IMR-90 (cell line): ENCODE measurements around the gene HDHD3. TPM values are rescaled to one million over a fixed set of nuclear protein-coding genes. Genes with fewer than 3 reads are reported as not detected.

Experiments used
- ATAC-seq: fragments of 200-7000 bp; cut with Tn5 transposase; 2 replicates; pipeline ENCODE4 v1.9.1; 2020; ENCODE audit warnings: low read depth, mild to moderate bottlenecking, moderate library complexity
- BruUV-seq: library from RNA; stranded (reverse); fragments of 400-500 nt; replicated peaks from 2 replicates; lab custom pipeline; 2021; lab: Mats Ljungman, UMichigan
- CTCF ChIA-PET: fragments of 300-600 bp; formaldehyde crosslinking; extraction: SDS; loops from one replicate; lab custom pipeline; 2021; ENCODE audit warnings: antibody characterized with exemption; lab: Yijun Ruan, JAX
- POLR2A ChIA-PET: fragments of 300-600 bp; sonication (Branson Sonifier 250); formaldehyde crosslinking; loops from one replicate; lab custom pipeline; 2022; ENCODE audit warnings: antibody characterized with exemption; ENCODE audit not compliant: unreplicated experiment; lab: Charles Lee
- DNase-seq: peaks from one replicate; pipeline ENCODE4 v3.0.0; 2013
- H2AFZ ChIP-seq: replicated peaks from 2 replicates; pipeline ENCODE3; 2013; ENCODE audit warnings: low read length, mild to moderate bottlenecking; ENCODE audit not compliant: poor library complexity
- H2AK5ac ChIP-seq: 2 replicates; pipeline ENCODE4 v1.6.1; 2013; ENCODE audit warnings: low read depth, low read length, inconsistent platforms
- H2AK9ac ChIP-seq: replicated peaks from 2 replicates; pipeline ENCODE3; 2013; ENCODE audit warnings: mild to moderate bottlenecking, low read depth, low read length, moderate library complexity; ENCODE audit not compliant: poor library complexity
- H2BK120ac ChIP-seq: 2 replicates; pipeline ENCODE4 v1.6.1; 2013; ENCODE audit warnings: low read depth, low read length, inconsistent platforms
- H2BK15ac ChIP-seq: 3 replicates; pipeline ENCODE4 v1.6.1; 2013; ENCODE audit warnings: low read depth, low read length, inconsistent platforms
- H2BK20ac ChIP-seq: 2 replicates; pipeline ENCODE4 v1.6.1; 2013; ENCODE audit warnings: low read depth, mild to moderate bottlenecking, inconsistent platforms, low read length, moderate library complexity
- H2BK5ac ChIP-seq: 2 replicates; pipeline ENCODE4 v1.6.1; 2013; ENCODE audit warnings: mild to moderate bottlenecking, low read depth, low read length, inconsistent platforms; ENCODE audit not compliant: poor library complexity, severe bottlenecking
- H3K14ac ChIP-seq: replicated peaks from 2 replicates; pipeline ENCODE4 v1.6.1; 2013; ENCODE audit warnings: low read depth, low read length, inconsistent platforms
- H3K18ac ChIP-seq: 2 replicates; pipeline ENCODE4 v1.6.1; 2013; ENCODE audit warnings: low read depth, low read length, control low read depth
- H3K23ac ChIP-seq: 2 replicates; pipeline ENCODE4 v1.6.1; 2013; ENCODE audit warnings: low read depth, low read length, inconsistent platforms
- H3K27ac ChIP-seq: 2 replicates; pipeline ENCODE4 v1.5.1; 2013; ENCODE audit warnings: mild to moderate bottlenecking, control low read depth, low read length; ENCODE audit not compliant: insufficient read depth
- H3K27me3 ChIP-seq: 2 replicates; pipeline ENCODE4 v1.6.1; 2013; ENCODE audit warnings: low read length; ENCODE audit not compliant: control insufficient read depth, insufficient read depth
- H3K36me3 ChIP-seq: 2 replicates; pipeline ENCODE4 v1.6.1; 2013; ENCODE audit warnings: low read length, mixed read lengths; ENCODE audit not compliant: control insufficient read depth, insufficient read depth
- H3K4ac ChIP-seq: 2 replicates; pipeline ENCODE4 v1.6.1; 2013; ENCODE audit warnings: low read depth, low read length, inconsistent platforms
- H3K4me1 ChIP-seq: 2 replicates; pipeline ENCODE4 v1.6.1; 2013; ENCODE audit warnings: low read length, mixed read lengths; ENCODE audit not compliant: control insufficient read depth, insufficient read depth
- H3K4me2 ChIP-seq: 2 replicates; pipeline ENCODE4 v1.6.1; 2013; ENCODE audit warnings: low read depth, mild to moderate bottlenecking, control low read depth, low read length, moderate library complexity
- H3K4me3 ChIP-seq: 2 replicates; pipeline ENCODE4 v1.5.1; 2013; ENCODE audit warnings: low read depth, mild to moderate bottlenecking, control low read depth, low read length, moderate library complexity; ENCODE audit not compliant: insufficient read depth
- H3K56ac ChIP-seq: 2 replicates; pipeline ENCODE4 v1.6.1; 2013; ENCODE audit warnings: low read length, inconsistent platforms; ENCODE audit not compliant: insufficient read depth; ENCODE audit errors: extremely low read depth
- H3K79me1 ChIP-seq, 2 experiments: 2 replicates each; pipeline ENCODE4 v1.6.1; 2013; ENCODE audit warnings: low read length in 2 of 2, inconsistent platforms in 1 of 2, low read depth in 1 of 2
- H3K9ac ChIP-seq: 2 replicates; pipeline ENCODE4 v1.6.1; 2013; ENCODE audit warnings: low read depth, low read length, control low read depth
- H3K9me1 ChIP-seq: 2 replicates; pipeline ENCODE4 v1.6.1; 2013; ENCODE audit warnings: low read length, inconsistent platforms; ENCODE audit not compliant: insufficient read depth
- H3K9me3 ChIP-seq: 2 replicates; pipeline ENCODE4 v1.6.1; 2013; ENCODE audit warnings: low read length; ENCODE audit not compliant: control insufficient read depth, insufficient read depth
- H4K20me1 ChIP-seq: 2 replicates; pipeline ENCODE4 v1.6.1; 2013; ENCODE audit warnings: low read length, inconsistent platforms; ENCODE audit not compliant: insufficient read depth
- H4K5ac ChIP-seq: 2 replicates; pipeline ENCODE4 v1.6.1; 2013; ENCODE audit warnings: mild to moderate bottlenecking, low read depth, low read length, control low read depth
- H4K8ac ChIP-seq, 2 experiments: 2 replicates each; pipeline ENCODE4 v1.6.1; 2013; ENCODE audit warnings: low read depth in 2 of 2, low read length in 2 of 2, control low read depth in 1 of 2, inconsistent platforms in 1 of 2
- H4K91ac ChIP-seq: 2 replicates; pipeline ENCODE4 v1.6.1; 2013; ENCODE audit warnings: low read depth, low read length, inconsistent platforms; ENCODE audit not compliant: insufficient read depth
- BHLHE40 ChIP-seq: fragments of 150-350 bp; IDR thresholded peaks from 2 replicates; pipeline ENCODE4 v1.6.1; 2016; ENCODE audit warnings: mild to moderate bottlenecking, low read depth, low read length
- CEBPB ChIP-seq: IDR thresholded peaks from 2 replicates; pipeline ENCODE4 v1.6.1; 2012; ENCODE audit warnings: low read depth, low read length, improper control_type of control experiment
- MAFK ChIP-seq: IDR thresholded peaks from 2 replicates; pipeline ENCODE4 v1.6.1; 2012; ENCODE audit warnings: low read depth, low read length, improper control_type of control experiment
- MXI1 ChIP-seq: IDR thresholded peaks from 2 replicates; pipeline ENCODE4 v1.6.1; 2012; ENCODE audit warnings: low read depth, mild to moderate bottlenecking, low read length, moderate library complexity, borderline replicate concordance
- RAD21 ChIP-seq: IDR thresholded peaks from 2 replicates; pipeline ENCODE4 v1.6.1; 2012; ENCODE audit warnings: low read length, improper control_type of control experiment
- RFX5 ChIP-seq: IDR thresholded peaks from 2 replicates; pipeline ENCODE4 v1.8.0; 2012; ENCODE audit warnings: low read depth, mild to moderate bottlenecking, low read length, moderate library complexity
- SMC3 ChIP-seq: fragments of 150-350 bp; IDR thresholded peaks from 2 replicates; pipeline ENCODE4 v1.6.1; 2016; ENCODE audit warnings: low read depth, mild to moderate bottlenecking, antibody characterized with exemption, low read length, moderate library complexity
- WGBS, 2 experiments: methylation state at CpG; one replicate each; pipeline versions ENCODE4 v1.1.5 to v1.1.7; 2013; ENCODE audit warnings: missing lambda C conversion rate in 2 of 2; ENCODE audit not compliant: insufficient read length in 1 of 2; ENCODE audit errors: extremely low coverage in 2 of 2; 5-methylcytosine and 5-hydroxymethylcytosine counted together
- dilution Hi-C: fragments of 300-500 bp; cut with HindIII; formaldehyde crosslinking; loops from one replicate; pipeline ENCODE4 v1.14.3; 2018; ENCODE audit warnings: low sequenced_read_pairs; ENCODE audit not compliant: unreplicated experiment
- in situ Hi-C: fragments of 300-500 bp; cut with MboI; formaldehyde crosslinking; loops from 3 replicates; pipeline ENCODE4 v1.14.3; 2019; ENCODE audit warnings: low sequenced_read_pairs, inconsistent platforms, mixed read lengths
- intact Hi-C: fragments of 100-400 bp; cut with micrococcal nuclease; formaldehyde crosslinking; loops from 2 replicates; pipeline ENCODE4 v1.10.0; 2022
- polyA plus RNA-seq, 3 experiments: library from polyadenylated mRNA; depleted of rRNA; stranded (reverse); fragments of >200 nt; gene quantifications; 2 replicates each; pipeline ENCODE4 v1.2.3, GENCODE V29; 2012; ENCODE audit warnings: low replicate concordance in 1 of 3
- total RNA-seq: library from RNA; depleted of rRNA; stranded (reverse); fragments of >200 nt; gene quantifications from 2 replicates; pipeline ENCODE4 v1.2.3, GENCODE V29; 2012
- TF ChIP-seq, protein P1 (sequence below): fragments of 150-350 bp; IDR thresholded peaks from 2 replicates; pipeline ENCODE4 v1.6.1; 2016; ENCODE audit warnings: low read depth, mild to moderate bottlenecking, low read length, moderate library complexity, borderline replicate concordance
- TF ChIP-seq, protein P2 (sequence below): fragments of 150-350 bp; IDR thresholded peaks from 2 replicates; pipeline ENCODE4 v1.6.1; 2017; ENCODE audit warnings: mild to moderate bottlenecking, antibody characterized with exemption, low read length, low read depth
- TF ChIP-seq, protein P3 (sequence below): conservative IDR thresholded peaks from 2 replicates; pipeline ENCODE4 v1.5.1; 2012; ENCODE audit warnings: mild to moderate bottlenecking, low read depth, low read length, improper control_type of control experiment

The HDHD3 gene
- total and polyA plus RNA-seq, 2 of the 4 experiments (the other 2 are of a cell fraction), result 7.0 to 8.6 TPM

DNA sequence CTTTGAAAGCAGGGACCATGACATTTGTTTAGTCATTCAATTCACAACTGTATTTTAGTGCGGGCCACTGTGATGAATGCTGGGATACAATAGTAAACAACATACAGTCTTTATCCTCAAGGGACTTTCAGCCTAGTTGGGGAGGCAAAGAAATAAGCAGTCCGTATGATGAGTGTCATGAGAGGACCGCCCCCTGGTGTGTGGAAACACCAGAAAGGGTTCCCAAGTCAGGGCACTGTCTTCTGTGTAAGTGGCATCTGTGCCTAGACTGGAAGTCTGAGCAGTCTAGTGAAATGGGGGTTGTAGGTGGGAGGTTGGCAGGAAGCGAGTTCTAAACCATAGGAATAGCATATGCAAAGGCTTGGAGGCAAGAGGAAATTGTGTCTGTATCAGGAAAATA lies 40.6 kb upstream of the HDHD3 start:
- in situ Hi-C loops (no loop called here), dilution Hi-C loops (no loop called here), intact Hi-C loops (no loop called here)
- no peak overlapping the region for H3K9ac ChIP-seq
- H3K56ac ChIP-seq, result no peak overlapping the region
- H4K8ac ChIP-seq, result no peak overlapping the region
- no peaks in the 10 kb centered on the region for H3K79me1 ChIP-seq
- ChIA-PET POLR2A (no interaction called here), CTCF (no interaction called here)
- no peak overlapping the region for H3K18ac ChIP-seq
- no peak overlapping the region for H3K27ac ChIP-seq
- TF ChIP-seq BHLHE40, result no peak
- no peak for TF ChIP-seq MXI1
- TF ChIP-seq MAFK, result no peak
- TF ChIP-seq, protein P1, sequence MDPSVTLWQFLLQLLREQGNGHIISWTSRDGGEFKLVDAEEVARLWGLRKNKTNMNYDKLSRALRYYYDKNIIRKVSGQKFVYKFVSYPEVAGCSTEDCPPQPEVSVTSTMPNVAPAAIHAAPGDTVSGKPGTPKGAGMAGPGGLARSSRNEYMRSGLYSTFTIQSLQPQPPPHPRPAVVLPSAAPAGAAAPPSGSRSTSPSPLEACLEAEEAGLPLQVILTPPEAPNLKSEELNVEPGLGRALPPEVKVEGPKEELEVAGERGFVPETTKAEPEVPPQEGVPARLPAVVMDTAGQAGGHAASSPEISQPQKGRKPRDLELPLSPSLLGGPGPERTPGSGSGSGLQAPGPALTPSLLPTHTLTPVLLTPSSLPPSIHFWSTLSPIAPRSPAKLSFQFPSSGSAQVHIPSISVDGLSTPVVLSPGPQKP, result no peak
- TF ChIP-seq RFX5, result no peak
- TF ChIP-seq, protein P2, sequence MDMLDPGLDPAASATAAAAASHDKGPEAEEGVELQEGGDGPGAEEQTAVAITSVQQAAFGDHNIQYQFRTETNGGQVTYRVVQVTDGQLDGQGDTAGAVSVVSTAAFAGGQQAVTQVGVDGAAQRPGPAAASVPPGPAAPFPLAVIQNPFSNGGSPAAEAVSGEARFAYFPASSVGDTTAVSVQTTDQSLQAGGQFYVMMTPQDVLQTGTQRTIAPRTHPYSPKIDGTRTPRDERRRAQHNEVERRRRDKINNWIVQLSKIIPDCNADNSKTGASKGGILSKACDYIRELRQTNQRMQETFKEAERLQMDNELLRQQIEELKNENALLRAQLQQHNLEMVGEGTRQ, result no peak
- TF ChIP-seq SMC3, result no peak
- TF ChIP-seq, protein P3, sequence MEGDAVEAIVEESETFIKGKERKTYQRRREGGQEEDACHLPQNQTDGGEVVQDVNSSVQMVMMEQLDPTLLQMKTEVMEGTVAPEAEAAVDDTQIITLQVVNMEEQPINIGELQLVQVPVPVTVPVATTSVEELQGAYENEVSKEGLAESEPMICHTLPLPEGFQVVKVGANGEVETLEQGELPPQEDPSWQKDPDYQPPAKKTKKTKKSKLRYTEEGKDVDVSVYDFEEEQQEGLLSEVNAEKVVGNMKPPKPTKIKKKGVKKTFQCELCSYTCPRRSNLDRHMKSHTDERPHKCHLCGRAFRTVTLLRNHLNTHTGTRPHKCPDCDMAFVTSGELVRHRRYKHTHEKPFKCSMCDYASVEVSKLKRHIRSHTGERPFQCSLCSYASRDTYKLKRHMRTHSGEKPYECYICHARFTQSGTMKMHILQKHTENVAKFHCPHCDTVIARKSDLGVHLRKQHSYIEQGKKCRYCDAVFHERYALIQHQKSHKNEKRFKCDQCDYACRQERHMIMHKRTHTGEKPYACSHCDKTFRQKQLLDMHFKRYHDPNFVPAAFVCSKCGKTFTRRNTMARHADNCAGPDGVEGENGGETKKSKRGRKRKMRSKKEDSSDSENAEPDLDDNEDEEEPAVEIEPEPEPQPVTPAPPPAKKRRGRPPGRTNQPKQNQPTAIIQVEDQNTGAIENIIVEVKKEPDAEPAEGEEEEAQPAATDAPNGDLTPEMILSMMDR, result no peak
- TF ChIP-seq CEBPB, result no peak
- no peak for TF ChIP-seq RAD21
- H3K36me3 ChIP-seq, result no peaks in the 10 kb centered on the region
- H2AK5ac ChIP-seq, result no peak overlapping the region
- peaks cover 22% of the 10 kb centered on the region for H3K27me3 ChIP-seq
- H3K4me2 ChIP-seq, result no peak overlapping the region
- H3K14ac ChIP-seq, result no peak overlapping the region
- no peak overlapping the region for H4K91ac ChIP-seq
- BruUV-seq, result no TSS peak
- no peaks in the 10 kb centered on the region for H3K9me3 ChIP-seq
- H2AK9ac ChIP-seq, result no peak overlapping the region
- no peaks in the 10 kb centered on the region for H4K20me1 ChIP-seq
- no peak overlapping the region for H2BK15ac ChIP-seq
- H3K9me1 ChIP-seq, result no peaks in the 10 kb centered on the region
- H2BK5ac ChIP-seq, result no peak overlapping the region
- H4K5ac ChIP-seq, result no peak overlapping the region
- H2AFZ ChIP-seq, result no peak overlapping the region
- no peak overlapping the region for H3K23ac ChIP-seq
- ATAC-seq (no peak), DNase-seq (no peak)
- 75% methylated on average over 1 of the region's 4 CpGs; no CpG with 5 or more reads in 1 of the 2 experiments for WGBS, 2 experiments
- no peak overlapping the region for H2BK20ac ChIP-seq
- H3K4me3 ChIP-seq, result no peak overlapping the region
- no peaks in the 10 kb centered on the region for H3K4me1 ChIP-seq
- H2BK120ac ChIP-seq, result no peak overlapping the region
- H3K4ac ChIP-seq, result no peak overlapping the region
